ENCODE measurements around the gene LCN12. TPM values are rescaled to one million over a fixed set of nuclear protein-coding genes. Genes with fewer than 3 reads are reported as not detected.

Gene LCN12
- total RNA-seq, 1 donor from 2014 or later = not detected

GRCh38 chr9:136972335-136972734 lies 20.3 kb downstream of the LCN12 start:
- H3K9me3 ChIP-seq = no peaks in the 10 kb centered on the region
- H3K27ac ChIP-seq = no peak overlapping the region
- TF ChIP-seq POLR2AphosphoS5 (IDR thresholded peaks at IDR 0.05; ENCODE audit: insufficient read depth in 1 of 2, low read depth in 1 of 2) (no peak), CTCF (IDR thresholded peaks at IDR 0.05) (no peak), POLR2A (IDR thresholded peaks at IDR 0.05) (no peak)
- intact Hi-C loops (cut with DNase I) = no loop called here
- H3K4me3 ChIP-seq = no peak overlapping the region
- DNase-seq (ENCODE audit: extremely low spot score in 2 of 2) = no peak
- no peaks in the 10 kb centered on the region for H3K36me3 ChIP-seq
- peaks cover 32% of the 10 kb centered on the region for H3K4me1 ChIP-seq
- H3K27me3 ChIP-seq = no peaks in the 10 kb centered on the region

- H3K36me3 ChIP-seq = no peaks in the 10 kb centered on the region
- TF ChIP-seq POLR2AphosphoS5 (IDR thresholded peaks at IDR 0.05; ENCODE audit: insufficient read depth in 1 of 2, low read depth in 1 of 2) (no peak), POLR2A (IDR thresholded peaks at IDR 0.05) (no peak)
- no peaks in the 10 kb centered on the region for H3K9me3 ChIP-seq
- no peak overlapping the region for H3K27ac ChIP-seq
- H3K4me1 ChIP-seq = peaks cover 35% of the 10 kb centered on the region
- no peak overlapping the region for H3K4me3 ChIP-seq
- H3K27me3 ChIP-seq = no peaks in the 10 kb centered on the region
- DNase-seq (ENCODE audit: extremely low spot score in 2 of 2) = no peak
- intact Hi-C loops (cut with DNase I) = no loop called here
Measured at GRCh38 chr9:136972743-136973142, 20.7 kb downstream of the LCN12 start.

GRCh38 chr9:136973618-136974617 lies 21.8 kb downstream of the LCN12 start:
- H3K36me3 ChIP-seq = no peaks in the 10 kb centered on the region
- intact Hi-C loops (cut with DNase I) = no loop called here
- no peak for DNase-seq (ENCODE audit: extremely low spot score in 2 of 2)
- H3K27me3 ChIP-seq = no peaks in the 10 kb centered on the region
- no peak overlapping the region for H3K27ac ChIP-seq
- H3K4me3 ChIP-seq = no peak overlapping the region
- peaks cover 42% of the 10 kb centered on the region for H3K4me1 ChIP-seq
- H3K9me3 ChIP-seq = no peaks in the 10 kb centered on the region
- TF ChIP-seq CTCF (IDR thresholded peaks at IDR 0.05) = no peak
- no peak for TF ChIP-seq POLR2A (IDR thresholded peaks at IDR 0.05)
- no peak for TF ChIP-seq POLR2AphosphoS5 (IDR thresholded peaks at IDR 0.05; ENCODE audit: insufficient read depth in 1 of 2, low read depth in 1 of 2)

- intact Hi-C loops (cut with DNase I) = no loop called here
- H3K4me3 ChIP-seq = no peak overlapping the region
- DNase-seq (ENCODE audit: extremely low spot score in 2 of 2) = no peak
- peaks cover 42% of the 10 kb centered on the region for H3K4me1 ChIP-seq
- H3K27me3 ChIP-seq = no peaks in the 10 kb centered on the region
- TF ChIP-seq CTCF (IDR thresholded peaks at IDR 0.05) (no peak), POLR2AphosphoS5 (IDR thresholded peaks at IDR 0.05; ENCODE audit: insufficient read depth in 1 of 2, low read depth in 1 of 2) (peak in 1 of 2 donors; percentile 16), POLR2A (IDR thresholded peaks at IDR 0.05) (no peak)
- H3K36me3 ChIP-seq = no peaks in the 10 kb centered on the region
- no peaks in the 10 kb centered on the region for H3K9me3 ChIP-seq
- H3K27ac ChIP-seq = peak overlapping the region; percentile 87
Measured at GRCh38 chr9:136974817-136975535, 22.9 kb downstream of the LCN12 start.

GRCh38 chr9:136975644-136976043 lies 23.6 kb downstream of the LCN12 start:
- peaks cover 43% of the 10 kb centered on the region for H3K4me1 ChIP-seq
- no peaks in the 10 kb centered on the region for H3K9me3 ChIP-seq
- TF ChIP-seq POLR2A (IDR thresholded peaks at IDR 0.05) = no peak
- no peak for TF ChIP-seq POLR2AphosphoS5 (IDR thresholded peaks at IDR 0.05; ENCODE audit: insufficient read depth in 1 of 2, low read depth in 1 of 2)
- no peak for TF ChIP-seq CTCF (IDR thresholded peaks at IDR 0.05)
- H3K27ac ChIP-seq = peak overlapping the region; percentile 87
- H3K27me3 ChIP-seq = no peaks in the 10 kb centered on the region
- DNase-seq (ENCODE audit: extremely low spot score in 2 of 2) = no peak
- no peak overlapping the region for H3K4me3 ChIP-seq
- intact Hi-C loops (cut with DNase I) = no loop called here
- H3K36me3 ChIP-seq = no peaks in the 10 kb centered on the region

All from vagina (tissue), 2 donors.